Measurements from ENCODE around the gene ASZ1. TPM values are rescaled to one million over a fixed set of nuclear protein-coding genes. Genes with fewer than 3 reads are reported as not detected.

ASZ1 gene
- total RNA-seq, 2 donors from 2014 or later, result not detected

DNA sequence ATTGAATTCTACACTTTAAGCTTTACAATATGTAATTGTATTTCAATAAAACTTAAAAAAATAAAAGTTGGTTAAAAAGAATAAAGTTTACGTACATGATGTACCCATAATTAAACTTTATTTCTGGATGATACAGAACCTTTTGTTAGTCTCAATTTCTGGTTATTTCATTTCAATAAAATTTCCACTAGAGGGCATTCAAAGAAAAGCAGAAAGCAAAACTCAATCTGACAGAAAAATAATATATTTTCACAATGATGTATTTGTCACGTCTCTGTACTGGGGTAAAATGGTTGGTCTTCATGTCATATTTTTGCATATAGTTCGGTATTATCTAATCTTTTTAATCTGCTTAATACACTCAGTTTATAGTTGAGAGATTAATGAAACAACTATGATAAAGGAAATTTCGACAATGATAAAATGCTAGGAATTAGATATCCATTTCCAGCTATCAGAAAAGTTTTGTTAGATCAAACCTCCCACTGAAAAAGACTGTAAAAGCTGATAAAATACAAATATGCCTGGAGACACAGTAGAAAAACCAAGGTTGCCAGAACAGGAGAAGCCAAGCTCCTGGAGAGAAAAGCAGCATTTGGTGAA is 27.4 kb downstream of the ASZ1 start:
- H3K27me3 ChIP-seq, result no peaks in the 10 kb centered on the region
- H3K4me1 ChIP-seq, result no peaks in the 10 kb centered on the region
- no peaks in the 10 kb centered on the region for H3K9me3 ChIP-seq
- no peak for DNase-seq (ENCODE audit: low spot score)
- H3K27ac ChIP-seq, result no peak overlapping the region
- H3K36me3 ChIP-seq, result no peaks in the 10 kb centered on the region
- no peak overlapping the region for H3K4me3 ChIP-seq
- TF ChIP-seq CTCF (IDR thresholded peaks at IDR 0.05), result peak; percentile 14 to 58

DNA sequence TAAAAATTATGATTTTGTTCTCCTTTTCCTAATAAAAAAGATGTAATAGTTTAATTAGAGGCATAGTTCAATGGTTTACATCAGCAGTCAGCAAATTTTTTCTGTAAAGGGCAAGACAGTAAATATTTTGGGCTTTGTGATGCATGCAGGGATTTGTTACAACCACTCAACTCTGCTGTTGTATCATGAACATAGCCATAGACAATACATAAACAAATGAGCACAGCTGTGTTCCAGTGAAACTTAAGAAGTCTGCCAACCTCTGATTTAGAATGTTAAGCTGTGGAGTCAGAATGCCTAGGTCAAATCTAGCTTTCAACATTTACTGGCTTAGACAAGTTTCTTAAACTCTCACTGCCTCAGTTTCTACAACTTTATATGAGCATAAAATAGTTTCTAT is 31.6 kb downstream of the ASZ1 start:
- Histone ChIP-seq H3K27ac (no peak overlapping the region), H3K36me3 (no peaks in the 10 kb centered on the region), H3K4me3 (no peak overlapping the region), H3K27me3 (no peaks in the 10 kb centered on the region), H3K4me1 (no peaks in the 10 kb centered on the region), H3K9me3 (no peaks in the 10 kb centered on the region)
- no peak for DNase-seq (ENCODE audit: low spot score)
- no peak for TF ChIP-seq CTCF (IDR thresholded peaks at IDR 0.05)

DNA sequence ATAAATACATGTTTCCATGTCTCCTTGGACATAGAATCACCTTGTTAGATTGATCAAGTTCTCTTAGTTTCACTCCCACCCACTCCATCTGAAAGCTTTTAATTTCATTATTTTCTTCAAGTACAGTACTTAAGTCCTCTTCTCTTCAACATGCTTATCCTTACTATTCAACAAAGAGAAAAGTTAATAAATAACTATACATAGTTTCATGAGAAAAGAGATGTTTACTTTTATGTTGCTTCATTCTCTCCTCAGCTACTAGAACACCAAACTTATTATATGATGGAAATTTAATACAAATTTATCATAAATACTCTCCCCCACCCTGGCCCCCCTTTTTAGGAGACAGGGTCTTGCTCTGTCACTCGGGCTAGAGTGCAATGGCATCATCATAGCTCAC is 33.5 kb downstream of the ASZ1 start:
- Histone ChIP-seq H3K4me3 (no peak overlapping the region), H3K27ac (no peak overlapping the region), H3K27me3 (no peaks in the 10 kb centered on the region), H3K36me3 (no peaks in the 10 kb centered on the region), H3K9me3 (no peaks in the 10 kb centered on the region), H3K4me1 (no peaks in the 10 kb centered on the region)
- TF ChIP-seq CTCF (IDR thresholded peaks at IDR 0.05), result no peak
- no peak for DNase-seq (ENCODE audit: low spot score)

GRCh38 chr7:117389871-117390270 is 37.4 kb downstream of the ASZ1 start:
- TF ChIP-seq CTCF (IDR thresholded peaks at IDR 0.05), result no peak
- Histone ChIP-seq H3K4me1 (no peaks in the 10 kb centered on the region), H3K36me3 (no peaks in the 10 kb centered on the region), H3K27me3 (no peaks in the 10 kb centered on the region), H3K4me3 (no peak overlapping the region), H3K27ac (no peak overlapping the region), H3K9me3 (no peaks in the 10 kb centered on the region)
- DNase-seq (ENCODE audit: low spot score), result no peak

DNA sequence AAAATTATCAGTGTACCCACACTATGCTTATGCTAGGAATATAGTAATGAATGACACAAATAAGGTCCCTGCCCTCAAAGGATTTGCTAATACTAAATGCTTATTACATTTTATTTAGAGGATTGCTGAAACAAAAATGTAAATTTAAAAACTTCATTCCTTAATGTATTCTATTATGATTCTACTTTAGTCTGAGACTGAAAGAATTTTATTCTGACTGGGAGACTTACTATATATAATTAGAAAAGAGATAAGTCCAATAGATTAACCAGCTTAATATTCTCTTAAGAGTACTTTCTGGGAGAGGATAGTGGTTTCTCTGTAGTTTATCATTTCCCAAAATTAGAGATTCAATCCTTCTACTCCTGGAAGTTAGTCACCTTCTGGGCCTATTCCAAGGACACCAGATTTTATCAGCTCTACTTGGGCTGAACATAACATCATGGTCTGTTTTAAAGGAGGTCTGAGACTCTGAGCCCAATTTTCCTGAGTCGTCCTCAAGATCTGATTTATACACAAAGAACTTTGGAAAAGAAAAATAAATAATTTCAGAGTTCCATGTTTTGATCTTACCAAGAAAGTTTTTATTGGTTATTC is 41.1 kb downstream of the ASZ1 start:
- DNase-seq (ENCODE audit: low spot score), result no peak
- Histone ChIP-seq H3K27ac (no peak overlapping the region), H3K27me3 (no peaks in the 10 kb centered on the region), H3K9me3 (no peaks in the 10 kb centered on the region), H3K4me1 (no peaks in the 10 kb centered on the region), H3K36me3 (no peaks in the 10 kb centered on the region), H3K4me3 (no peak overlapping the region)
- no peak for TF ChIP-seq CTCF (IDR thresholded peaks at IDR 0.05)
